Heart right ventricle (tissue), 16 donors: ENCODE measurements around the gene JMJD6. TPM values are rescaled to one million over a fixed set of nuclear protein-coding genes. Genes with fewer than 3 reads are reported as not detected.

Experiments
- ATAC-seq, 8 donors: fragments of 200-7000 bp; cut with Tn5 transposase; one replicate each; pipeline ENCODE4 v1.9.1; 2020; ENCODE audit warnings: mild to moderate bottlenecking in 8 of 8, moderate library complexity in 8 of 8, moderate number of reproducible peaks in 1 of 8
- DNase-seq, 2 donors: peaks; one replicate each; pipeline ENCODE4 v3.0.0-alpha.2; 2020
- H3K27ac ChIP-seq, 10 donors: fragments of 200-600 bp; sonication (generic) in 2 of 10; one replicate each; pipeline versions ENCODE4 v1.5.0 to v1.8.0; 2020 to 2022; ENCODE audit warnings: mild to moderate bottlenecking in 3 of 10
- H3K27me3 ChIP-seq, 7 donors: fragments of 200-600 bp; one replicate each; pipeline ENCODE4 v1.8.0; 2021 to 2022; ENCODE audit warnings: mild to moderate bottlenecking in 2 of 7
- H3K36me3 ChIP-seq, 9 donors: fragments of 200-600 bp; sonication (generic) in 1 of 9; one replicate each; pipeline versions ENCODE4 v1.5.0 to v1.8.0; 2020 to 2022; ENCODE audit warnings: mild to moderate bottlenecking in 2 of 9
- H3K4me1 ChIP-seq, 9 donors: fragments of 200-600 bp; sonication (generic) in 1 of 9; one replicate each; pipeline versions ENCODE4 v1.5.0 to v1.8.0; 2020 to 2022; ENCODE audit warnings: mild to moderate bottlenecking in 4 of 9
- H3K4me3 ChIP-seq, 10 donors: fragments of 200-600 bp; sonication (generic) in 2 of 10; one replicate each; pipeline versions ENCODE4 v1.5.0 to v1.8.0; 2020 to 2022; ENCODE audit warnings: mild to moderate bottlenecking in 7 of 10, moderate library complexity in 2 of 10
- H3K9me3 ChIP-seq, 11 donors: fragments of 200-600 bp in 10 of 11; sonication (generic) in 2 of 11; one replicate each; pipeline versions ENCODE4 v1.5.0 to v1.8.0; 2013 to 2022; ENCODE audit warnings: mild to moderate bottlenecking in 2 of 11, control low read depth in 1 of 11, moderate library complexity in 1 of 11
- WGBS, 2 donors: extraction: QIAGEN DNeasy Blood & Tissue Kit; methylation state at CpG; one replicate each; pipeline ENCODE4 v1.1.7; 2013; ENCODE audit warnings: inconsistent platforms in 1 of 2; 5-methylcytosine and 5-hydroxymethylcytosine counted together
- intact Hi-C, 10 donors: fragments of 100-400 bp; cut with DNase I; formaldehyde crosslinking; loops; one replicate each; pipeline versions ENCODE4 v1.11.1 to v1.14.2; 2022
- polyA plus RNA-seq, 2 donors: library from polyadenylated mRNA; stranded (reverse); fragments of 200-250 nt; gene quantifications; one replicate each; pipeline ENCODE4 v1.2.3, GENCODE V29; 2013
- total RNA-seq, 10 donors: library from RNA; stranded (reverse); fragmentation: NEBNext Ultra II Directional in 3 of 10; extraction: Animal tissue kit (Norgen Biotek cat#: 25700) in 3 of 10; gene quantifications; one replicate each; pipeline versions ENCODE4 v1.2.1 to v1.2.4, GENCODE V29; 2021 to 2023
- TF ChIP-seq, protein P1 (sequence below), 9 donors: fragments of 200-600 bp; sonication (generic) in 2 of 9; IDR thresholded peaks; one replicate each; pipeline versions ENCODE4 v1.5.0 to v1.8.0; 2021 to 2022; ENCODE audit warnings: antibody characterized with exemption in 9 of 9, mild to moderate bottlenecking in 5 of 9, moderate library complexity in 1 of 9
- donor health status: Arrhythmogenic right ventricular cardiomyopathy.
- donor health status: ischemic (EF 13 %, LVEDD 7.1; RV severe dilation, severe dysfunction).
- donor health status: healthy with polysubstance abuse.
- donor health status: DM: no; HTN: yes; CAD: no.
- donor health status: DM: no; HTN: no; CAD: no.
- donor health status: ischemic (EF 25% LVEDD 6.9; RV normal size, moderate dysfunction).
- donor health status: ischemic (EF 25% LVEDD 5.7; RV mildly dilated, moderate dysfunction).
- donor health status: healthy.
- donor health status: DM: yes; HTN: yes; CAD: no.
- donor health status: Ischemic cardiomyopathy.
- donor health status: ischemic (EF 35%, LVEDD 5.7; RV mildly dilated, moderate dysfunction).
- donor health status: nonischemic (EF 11% LVEDD 7.7; RV severe dilation, severe dysfunction).
- donor health status: DM: yes; HTN: yes; CAD: no.
- donor health status: PGD.
- donor health status: ischemic (EF 29% LVEDD 5.4; RV normal size, mild dysfunction).
- donor health status: nonischemic (EF 23%, LVEDD 6.1; RV moderate dilation, normal function).

JMJD6 gene
- total and polyA plus RNA-seq, 12 donors, result 34.6 to 79.3 (median 43.2) TPM

DNA sequence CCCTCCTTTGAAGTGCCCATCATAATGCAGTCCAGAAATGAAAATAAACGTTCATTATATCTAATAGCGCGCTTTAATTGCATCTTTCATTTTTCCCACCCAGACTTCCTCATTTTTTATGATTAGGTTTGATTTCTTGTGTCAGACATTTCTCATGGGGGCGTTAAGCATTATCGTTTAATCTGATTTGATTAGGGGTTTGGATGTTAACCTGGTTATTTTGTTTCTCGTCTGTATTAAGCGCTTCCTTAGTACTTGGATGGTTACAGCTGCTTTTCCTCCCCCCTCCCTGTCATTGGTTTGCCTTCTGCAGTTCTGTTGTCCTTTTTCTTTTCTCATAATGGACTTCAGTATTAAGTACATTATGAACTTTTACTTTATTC, 12.1 kb upstream of the JMJD6 start:
- H3K36me3 ChIP-seq, result peaks cover 0 to 58% (median 30%) of the 10 kb centered on the region in 9 donors
- H3K9me3 ChIP-seq, result no peaks in the 10 kb centered on the region
- DNase-seq (no peak), ATAC-seq (no peak)
- intact Hi-C loops, result no loop called here
- H3K4me3 ChIP-seq, result peak overlapping the region; percentile 79 to 97 (median 92)
- H3K27me3 ChIP-seq, result no peaks in the 10 kb centered on the region
- peak overlapping the region; percentile 95 to 99 (median 99) for H3K27ac ChIP-seq
- H3K4me1 ChIP-seq, result peaks cover 10 to 66% (median 51%) of the 10 kb centered on the region in 9 donors
- TF ChIP-seq, protein P1, sequence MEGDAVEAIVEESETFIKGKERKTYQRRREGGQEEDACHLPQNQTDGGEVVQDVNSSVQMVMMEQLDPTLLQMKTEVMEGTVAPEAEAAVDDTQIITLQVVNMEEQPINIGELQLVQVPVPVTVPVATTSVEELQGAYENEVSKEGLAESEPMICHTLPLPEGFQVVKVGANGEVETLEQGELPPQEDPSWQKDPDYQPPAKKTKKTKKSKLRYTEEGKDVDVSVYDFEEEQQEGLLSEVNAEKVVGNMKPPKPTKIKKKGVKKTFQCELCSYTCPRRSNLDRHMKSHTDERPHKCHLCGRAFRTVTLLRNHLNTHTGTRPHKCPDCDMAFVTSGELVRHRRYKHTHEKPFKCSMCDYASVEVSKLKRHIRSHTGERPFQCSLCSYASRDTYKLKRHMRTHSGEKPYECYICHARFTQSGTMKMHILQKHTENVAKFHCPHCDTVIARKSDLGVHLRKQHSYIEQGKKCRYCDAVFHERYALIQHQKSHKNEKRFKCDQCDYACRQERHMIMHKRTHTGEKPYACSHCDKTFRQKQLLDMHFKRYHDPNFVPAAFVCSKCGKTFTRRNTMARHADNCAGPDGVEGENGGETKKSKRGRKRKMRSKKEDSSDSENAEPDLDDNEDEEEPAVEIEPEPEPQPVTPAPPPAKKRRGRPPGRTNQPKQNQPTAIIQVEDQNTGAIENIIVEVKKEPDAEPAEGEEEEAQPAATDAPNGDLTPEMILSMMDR (IDR thresholded peaks at IDR 0.05), result no peak
- 1 to 2% methylated on average over 7 of the region's 7 CpGs for WGBS, 2 donors

DNA sequence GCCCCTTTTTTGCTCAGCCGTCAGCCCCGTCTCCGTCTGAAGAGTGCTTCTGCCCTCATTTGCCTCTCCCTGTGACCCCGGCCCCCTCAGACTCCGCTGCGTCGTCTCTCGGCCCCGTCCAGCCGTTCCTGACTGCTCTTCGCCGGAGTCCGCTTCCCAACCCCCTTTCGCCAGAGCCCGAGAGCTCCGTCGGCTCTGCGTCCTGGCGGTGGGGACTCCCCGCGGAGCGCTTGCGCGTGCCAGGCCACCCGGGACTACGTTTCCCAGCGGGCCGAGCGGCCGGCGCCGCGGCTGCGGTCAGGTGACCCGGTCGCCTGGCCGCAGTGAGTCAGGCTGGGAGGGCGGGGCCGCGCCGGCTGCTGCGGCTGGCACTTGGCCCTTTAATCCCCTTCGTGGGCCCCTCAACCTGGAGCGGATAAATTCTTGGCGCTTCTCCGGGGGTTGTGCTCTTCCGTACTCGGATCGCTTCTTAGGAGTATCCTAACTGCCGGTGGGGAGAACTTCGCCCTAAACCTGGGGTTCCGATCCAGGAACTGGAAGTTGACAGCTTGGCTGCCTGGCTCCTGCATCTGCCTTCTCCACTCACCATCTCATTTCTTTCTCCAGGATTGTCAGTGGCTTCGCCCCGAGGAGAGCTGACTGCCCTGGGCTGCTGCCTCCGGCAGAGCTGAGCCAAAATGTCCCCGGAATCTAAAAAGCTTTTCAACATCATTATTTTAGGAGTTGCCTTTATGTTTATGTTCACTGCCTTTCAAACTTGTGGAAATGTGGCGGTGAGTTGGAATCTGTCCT, 11.5 kb upstream of the JMJD6 start, which contains the start of gene MFSD11:
Gene MFSD11, plus strand, starts transcription at position 444 of the 792 bp plus-strand sequence. Its CDS starts 234 bp downstream, at position 678.
- H3K4me1 ChIP-seq, result peaks cover 11 to 72% (median 57%) of the 10 kb centered on the region in 9 donors
- peak within 1 kb of the TSS; percentile 95 to 99 (median 99) for H3K27ac ChIP-seq
- peaks cover 0 to 58% (median 36%) of the 10 kb centered on the region in 9 donors for H3K36me3 ChIP-seq
- no peaks in the 10 kb centered on the region for H3K9me3 ChIP-seq
- TF ChIP-seq, protein P1 (IDR thresholded peaks at IDR 0.05), result no peak
- intact Hi-C loops, result no loop called here
- 0 to 1% methylated on average over 56 to 57 of the region's 57 CpGs for WGBS, 2 donors
- H3K4me3 ChIP-seq, result peak within 1 kb of the TSS; percentile 84 to 98 (median 94)
- no peaks in the 10 kb centered on the region for H3K27me3 ChIP-seq
- ATAC-seq, result peak; percentile 80 to 91 (median 88)
- DNase-seq, result peak; percentile 92 to 93

DNA sequence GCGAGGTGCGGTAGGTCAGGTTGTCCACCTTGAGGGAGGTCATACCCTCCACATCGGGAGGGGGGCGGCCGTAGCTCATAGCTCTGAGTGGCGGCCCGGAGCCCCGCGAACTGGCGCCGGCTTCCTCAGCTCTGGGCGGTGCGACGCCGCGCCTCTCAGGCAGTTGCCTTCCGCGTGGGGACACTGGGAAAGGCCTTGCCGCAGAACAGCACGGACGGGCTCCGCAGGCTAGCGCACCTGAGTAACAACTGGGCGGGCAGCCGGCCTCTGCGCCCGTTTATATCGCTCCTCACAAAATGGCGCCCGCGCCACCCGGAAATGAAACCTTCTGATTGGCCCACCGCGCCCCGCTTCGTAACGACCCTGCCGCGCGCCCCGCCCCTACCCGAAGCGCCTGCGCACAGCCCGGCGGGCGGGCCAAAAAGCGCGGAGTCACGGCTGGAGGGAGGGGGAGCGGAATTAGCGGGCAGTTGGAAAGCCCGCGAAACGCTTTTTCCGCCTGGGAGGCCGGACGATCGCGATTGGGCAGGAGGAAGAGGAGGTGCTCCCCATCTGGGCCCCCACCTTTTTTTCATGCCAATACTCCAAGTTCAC, 10.8 kb upstream of the JMJD6 start, which contains the start of gene SRSF2:
Gene SRSF2, minus strand, starts transcription at position 250 of the 594 bp plus-strand sequence. Its CDS starts 171 bp downstream, at position 79.
- intact Hi-C loops, result no loop called here
- peak within 1 kb of the TSS; percentile 95 to 99 (median 99) for H3K27ac ChIP-seq
- ATAC-seq, result peak; percentile 88 to 96 (median 94)
- WGBS, 2 donors, result 0 to 1% methylated on average over 58 to 60 of the region's 60 CpGs
- peaks cover 0 to 58% (median 32%) of the 10 kb centered on the region in 9 donors for H3K36me3 ChIP-seq
- TF ChIP-seq, protein P1 (IDR thresholded peaks at IDR 0.05), result no peak
- peak; percentile 98 for DNase-seq
- peak within 1 kb of the TSS; percentile 84 to 98 (median 94) for H3K4me3 ChIP-seq
- H3K27me3 ChIP-seq, result no peaks in the 10 kb centered on the region
- no peaks in the 10 kb centered on the region for H3K9me3 ChIP-seq
- peaks cover 11 to 77% (median 64%) of the 10 kb centered on the region in 9 donors for H3K4me1 ChIP-seq

DNA sequence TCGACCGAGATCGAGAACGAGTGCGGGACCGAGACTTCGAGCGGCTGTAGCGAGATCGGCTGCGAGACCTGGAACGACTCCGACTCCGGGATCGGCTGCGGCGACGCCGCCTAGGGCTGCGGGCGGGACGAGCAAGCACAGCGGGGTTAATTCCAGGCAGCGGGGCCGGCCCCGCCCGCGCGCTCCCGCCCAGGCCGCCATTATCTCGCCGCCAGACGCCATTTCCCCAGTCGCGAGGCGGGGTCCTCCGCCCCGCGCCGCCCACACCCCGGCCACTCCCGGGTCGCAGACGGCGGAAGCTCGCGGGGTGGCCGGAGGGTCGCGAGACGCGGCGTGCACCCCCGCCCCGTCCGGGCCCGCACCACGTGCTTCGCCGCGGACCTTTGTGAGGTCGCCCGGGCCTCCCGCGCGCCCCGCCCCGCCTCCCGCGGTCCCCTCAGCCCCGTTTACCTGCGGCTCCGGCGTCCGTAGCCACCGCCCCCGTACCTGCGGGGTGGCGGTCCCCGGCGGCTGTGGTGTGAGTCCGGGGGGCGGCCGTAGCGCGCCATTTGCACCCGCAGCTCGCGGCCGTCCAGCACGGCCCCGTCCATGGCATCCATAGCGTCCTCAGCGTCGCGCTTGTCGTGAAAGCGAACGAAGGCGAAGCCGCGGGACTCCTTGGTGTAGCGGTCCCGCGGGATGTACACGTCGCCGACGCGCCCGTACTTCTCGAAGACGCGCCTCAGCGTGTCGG, 10.1 kb upstream of the JMJD6 start:
- WGBS, 2 donors, result 1% methylated on average over 112 to 117 of the region's 117 CpGs
- H3K4me1 ChIP-seq, result peaks cover 11 to 77% (median 68%) of the 10 kb centered on the region in 9 donors
- peak overlapping the region; percentile 95 to 99 (median 99) for H3K27ac ChIP-seq
- peak overlapping the region; percentile 84 to 98 (median 94) for H3K4me3 ChIP-seq
- H3K9me3 ChIP-seq, result no peaks in the 10 kb centered on the region
- TF ChIP-seq, protein P1 (IDR thresholded peaks at IDR 0.05), result peak in 7 of 9 donors; percentile 8 to 51 (median 36)
- H3K36me3 ChIP-seq, result peaks cover 0 to 58% (median 32%) of the 10 kb centered on the region in 9 donors
- DNase-seq (peak; percentile 81 to 83), ATAC-seq (peak; percentile 34 to 69 (median 46))
- intact Hi-C loops, result no loop called here
- H3K27me3 ChIP-seq, result no peaks in the 10 kb centered on the region
